ENCODE data around the gene ETV3.
"Not testable (repeated sequence)": the region's sequence is repeated elsewhere in the genome, so short reads cannot be mapped to it uniquely, and the experiment has no call there.

Gene ETV3

DNA sequence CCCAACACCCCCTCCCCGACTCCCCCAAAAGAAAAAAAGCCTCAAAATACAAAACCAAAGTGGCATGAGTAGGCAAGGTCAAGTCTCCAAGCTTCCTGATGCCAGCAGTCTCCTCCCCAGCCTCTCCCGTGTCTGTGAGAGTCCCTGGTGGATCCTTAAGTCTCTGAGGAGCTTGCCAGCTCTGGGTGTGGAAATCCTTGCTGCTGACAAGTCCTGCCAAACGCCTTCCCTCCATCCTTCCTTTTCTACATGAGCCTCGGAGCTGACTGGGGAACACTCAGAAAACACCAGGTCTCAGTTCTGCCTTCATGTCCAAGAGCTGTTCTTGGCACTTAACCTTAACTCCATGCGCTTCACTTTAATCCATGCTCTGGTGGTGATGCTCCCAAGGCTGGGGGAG, 34.9 kb downstream of the ETV3 start:
- Histone ChIP-seq H3K4me1 (ENCODE audit: control insufficient read depth, insufficient read depth, low read length) (peaks cover 19% of the 10 kb centered on the region), H3K9me3 (ENCODE audit: control insufficient read depth, insufficient read depth, low read depth, low read length) (no peaks in the 10 kb centered on the region), H3K27me3 (ENCODE audit: control insufficient read depth, insufficient read depth, low read length) (peaks cover 28% of the 10 kb centered on the region), H3K4me3 (ENCODE audit: low read depth, low read length) (no peak overlapping the region), H3K27ac (ENCODE audit: low read depth, low read length) (no peak overlapping the region), H3K9ac (ENCODE audit: low read length) (no peak overlapping the region), H3K36me3 (ENCODE audit: control insufficient read depth, insufficient read depth, low read length) (no peaks in the 10 kb centered on the region)

DNA sequence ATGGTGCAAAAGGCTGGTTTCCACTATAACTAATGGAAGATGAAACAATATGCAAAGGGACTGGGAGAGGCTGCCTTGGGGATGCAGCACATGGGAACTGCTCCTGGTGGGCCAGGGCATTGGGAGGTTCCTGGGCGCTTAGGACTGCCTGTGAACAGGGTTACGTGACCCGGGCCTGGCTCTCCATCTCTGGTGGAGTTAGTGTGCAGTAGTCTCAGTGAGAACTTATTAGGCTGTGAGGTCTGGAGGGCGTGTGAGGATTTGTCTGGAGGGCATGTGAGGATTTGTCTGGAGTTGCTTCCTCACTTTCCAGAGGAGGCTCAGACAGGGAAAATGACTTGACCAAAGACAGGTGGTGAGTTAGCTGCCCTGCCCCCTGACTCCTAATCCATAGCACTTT, 37.0 kb downstream of the ETV3 start:
- H3K36me3 ChIP-seq (ENCODE audit: control insufficient read depth, insufficient read depth, low read length), result no peaks in the 10 kb centered on the region
- no peak overlapping the region for H3K9ac ChIP-seq (ENCODE audit: low read length)
- H3K9me3 ChIP-seq (ENCODE audit: control insufficient read depth, insufficient read depth, low read depth, low read length), result no peaks in the 10 kb centered on the region
- H3K27ac ChIP-seq (ENCODE audit: low read depth, low read length), result no peak overlapping the region
- H3K4me1 ChIP-seq (ENCODE audit: control insufficient read depth, insufficient read depth, low read length), result peaks cover 9% of the 10 kb centered on the region; the same call in 1 of the 2 replicates
- peaks cover 11% of the 10 kb centered on the region; the same call in 1 of the 2 replicates for H3K27me3 ChIP-seq (ENCODE audit: control insufficient read depth, insufficient read depth, low read length)
- no peak overlapping the region for H3K4me3 ChIP-seq (ENCODE audit: low read depth, low read length)

DNA sequence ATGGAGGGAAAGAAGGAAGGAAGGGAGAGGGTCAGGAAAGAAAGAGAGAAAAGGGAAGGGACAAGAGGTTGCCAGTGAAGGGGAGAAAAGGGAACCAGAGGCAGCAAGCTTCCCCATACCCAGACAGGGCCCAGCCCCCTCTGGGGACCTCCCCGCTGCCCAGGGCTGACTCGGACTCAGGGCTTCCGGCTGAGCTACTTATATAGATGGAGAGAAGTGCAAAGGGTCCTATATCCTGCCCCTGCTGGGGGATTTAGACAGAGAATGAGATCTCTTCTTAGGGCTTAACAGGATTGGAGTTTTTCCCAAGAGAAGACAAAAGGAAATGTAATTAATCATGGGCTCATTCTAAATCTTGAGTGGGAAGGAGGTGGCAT, 38.6 kb downstream of the ETV3 start, which contains the start of gene ETV3L:
Gene ETV3L, minus strand, starts transcription at position 176 of the 377 bp plus-strand sequence. CDS start 285 bp downstream, outside the sequence.
- no peak within 1 kb of the TSS for H3K4me3 ChIP-seq (ENCODE audit: low read depth, low read length)
- peaks cover 2% of the 10 kb centered on the region; the same call in 1 of the 2 replicates for H3K4me1 ChIP-seq (ENCODE audit: control insufficient read depth, insufficient read depth, low read length)
- H3K9me3 ChIP-seq (ENCODE audit: control insufficient read depth, insufficient read depth, low read depth, low read length), result no peaks in the 10 kb centered on the region
- H3K36me3 ChIP-seq (ENCODE audit: control insufficient read depth, insufficient read depth, low read length), result no peaks in the 10 kb centered on the region
- H3K27ac ChIP-seq (ENCODE audit: low read depth, low read length), result no peak within 1 kb of the TSS
- H3K27me3 ChIP-seq (ENCODE audit: control insufficient read depth, insufficient read depth, low read length), result 0 out of 2 replicates have a peak, but pooled peaks cover 3% of the 10 kb centered on the region
- H3K9ac ChIP-seq (ENCODE audit: low read length), result no peak within 1 kb of the TSS

DNA sequence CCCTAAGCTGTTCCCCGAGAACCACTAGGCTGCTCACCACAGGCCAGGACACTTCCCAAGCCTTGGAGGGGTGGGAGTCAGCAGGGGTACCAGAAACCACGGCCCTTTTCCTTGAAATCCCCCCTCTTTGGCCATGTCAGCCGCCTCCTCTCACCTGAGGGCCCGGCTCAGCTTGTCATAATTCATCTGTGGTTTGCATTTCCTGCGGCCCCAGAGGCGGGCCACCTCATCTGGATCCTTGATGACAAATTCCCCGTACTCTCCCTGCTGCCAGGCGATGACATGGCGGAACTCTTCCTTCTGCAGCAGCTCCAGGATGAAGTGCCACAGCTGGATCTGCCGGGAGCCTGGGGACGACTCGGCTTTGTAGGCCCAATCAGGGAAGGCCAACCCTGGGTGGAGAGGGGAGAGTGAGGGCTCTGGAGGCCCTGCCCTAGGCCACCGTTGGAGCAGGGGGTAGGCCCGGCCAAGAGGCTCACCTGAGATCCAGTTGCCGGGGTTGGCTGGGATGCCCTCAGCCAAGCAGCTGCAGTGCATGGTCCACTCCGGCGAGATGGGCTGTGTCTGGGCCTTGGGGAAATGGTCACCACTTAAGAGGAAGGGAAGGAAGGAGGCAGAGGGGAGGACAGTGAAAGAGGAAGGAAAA, 39.1 kb downstream of the ETV3 start:
- not testable (repeated sequence) for H3K27ac ChIP-seq (ENCODE audit: low read depth, low read length); H3K36me3 ChIP-seq (ENCODE audit: control insufficient read depth, insufficient read depth, low read length); H3K9me3 ChIP-seq (ENCODE audit: control insufficient read depth, insufficient read depth, low read depth, low read length); H3K4me3 ChIP-seq (ENCODE audit: low read depth, low read length); H3K4me1 ChIP-seq (ENCODE audit: control insufficient read depth, insufficient read depth, low read length); H3K9ac ChIP-seq (ENCODE audit: low read length); H3K27me3 ChIP-seq (ENCODE audit: control insufficient read depth, insufficient read depth, low read length)

DNA sequence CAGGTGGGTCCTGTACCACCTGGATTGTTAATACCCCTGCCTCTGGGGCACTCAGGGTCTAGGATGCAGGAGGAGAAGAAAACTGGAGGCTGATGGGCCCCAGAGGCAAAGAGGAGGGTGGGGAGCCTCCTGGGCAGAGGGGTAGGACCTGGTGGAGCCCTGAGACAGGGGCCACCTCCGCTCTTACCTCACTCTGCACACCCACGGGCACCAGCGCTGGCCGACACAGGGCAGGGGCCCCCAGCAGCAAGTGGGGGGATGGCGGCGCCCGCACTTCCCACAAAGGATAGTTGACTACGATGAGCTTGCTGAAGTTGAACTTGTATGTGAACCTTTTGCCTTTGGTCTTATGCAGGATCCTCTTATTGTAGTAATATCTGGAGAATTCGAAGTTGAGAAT, 39.7 kb downstream of the ETV3 start:
- Histone ChIP-seq H3K36me3 (ENCODE audit: control insufficient read depth, insufficient read depth, low read length) (no peaks in the 10 kb centered on the region), H3K4me3 (ENCODE audit: low read depth, low read length) (no peak overlapping the region), H3K27me3 (ENCODE audit: control insufficient read depth, insufficient read depth, low read length) (0 out of 2 replicates have a peak, but pooled peaks cover 3% of the 10 kb centered on the region), H3K9ac (ENCODE audit: low read length) (no peak overlapping the region), H3K27ac (ENCODE audit: low read depth, low read length) (no peak overlapping the region), H3K9me3 (ENCODE audit: control insufficient read depth, insufficient read depth, low read depth, low read length) (no peaks in the 10 kb centered on the region), H3K4me1 (ENCODE audit: control insufficient read depth, insufficient read depth, low read length) (no peaks in the 10 kb centered on the region)

DNA sequence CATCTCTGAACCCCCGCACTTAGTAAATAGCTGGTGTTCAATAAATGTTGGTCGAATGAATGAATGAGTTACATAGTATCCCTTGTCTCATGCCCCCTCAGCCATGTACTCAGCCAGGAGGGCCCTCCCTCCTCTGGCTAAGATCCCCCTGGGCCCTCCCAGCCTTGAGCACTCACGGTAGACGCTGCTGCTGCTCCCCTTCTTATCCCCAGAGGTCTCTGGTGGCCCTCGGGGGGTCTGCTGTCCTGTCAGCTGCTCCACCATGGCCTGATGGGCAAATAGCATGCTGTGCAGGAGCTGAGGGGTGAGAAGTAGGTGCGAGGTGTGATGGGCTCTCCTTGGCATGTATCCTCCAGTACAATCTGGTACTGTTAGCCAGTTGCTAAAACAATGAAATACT, 40.5 kb downstream of the ETV3 start:
- no peak overlapping the region for H3K4me3 ChIP-seq (ENCODE audit: low read depth, low read length)
- no peaks in the 10 kb centered on the region for H3K36me3 ChIP-seq (ENCODE audit: control insufficient read depth, insufficient read depth, low read length)
- no peaks in the 10 kb centered on the region for H3K9me3 ChIP-seq (ENCODE audit: control insufficient read depth, insufficient read depth, low read depth, low read length)
- H3K9ac ChIP-seq (ENCODE audit: low read length), result no peak overlapping the region
- no peaks in the 10 kb centered on the region for H3K4me1 ChIP-seq (ENCODE audit: control insufficient read depth, insufficient read depth, low read length)
- H3K27me3 ChIP-seq (ENCODE audit: control insufficient read depth, insufficient read depth, low read length), result 0 out of 2 replicates have a peak, but pooled peaks cover 3% of the 10 kb centered on the region
- no peak overlapping the region for H3K27ac ChIP-seq (ENCODE audit: low read depth, low read length)

DNA sequence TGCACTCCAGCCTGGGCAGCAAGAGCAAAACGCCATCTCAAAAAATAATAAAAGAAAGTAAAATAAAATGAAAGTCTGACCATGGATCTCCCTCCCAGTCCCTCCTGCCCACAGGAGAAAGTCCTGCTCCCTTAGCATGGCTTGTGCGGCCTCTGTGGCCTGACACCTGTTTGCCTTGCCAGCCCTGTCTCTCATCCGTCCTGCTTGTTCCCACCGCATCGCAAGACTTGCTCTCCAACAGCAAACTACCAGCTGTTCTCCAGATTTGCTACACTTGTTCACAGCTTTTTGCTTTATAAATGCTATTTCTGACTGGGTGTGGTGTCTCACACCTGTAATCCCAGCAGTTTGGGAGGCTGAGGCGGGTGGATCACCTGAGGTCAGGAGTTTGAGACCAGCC, 41.3 kb downstream of the ETV3 start:
- H3K4me1 ChIP-seq (ENCODE audit: control insufficient read depth, insufficient read depth, low read length), result no peaks in the 10 kb centered on the region

DNA sequence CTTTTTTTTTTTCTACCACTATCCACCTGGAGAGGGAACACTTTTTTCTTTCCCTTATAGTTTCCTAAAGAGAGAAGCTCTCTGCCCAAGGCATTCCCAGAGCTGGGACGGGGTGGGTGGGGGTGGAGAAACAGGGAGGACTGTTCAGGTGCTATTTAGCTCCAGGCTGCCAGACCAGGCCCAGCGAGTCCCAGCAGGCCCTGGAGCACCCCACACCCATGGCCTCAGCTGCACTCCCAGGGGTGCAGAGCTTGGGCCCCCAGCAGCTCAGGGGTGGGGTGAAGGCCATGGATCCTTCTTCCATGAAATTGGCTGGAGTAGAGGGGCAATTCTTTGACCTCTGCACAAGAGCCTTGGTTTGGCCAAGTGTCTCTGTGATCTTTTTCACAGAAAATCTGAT, 42.6 kb downstream of the ETV3 start:
- no peaks in the 10 kb centered on the region for H3K36me3 ChIP-seq (ENCODE audit: control insufficient read depth, insufficient read depth, low read length)
- no peak overlapping the region for H3K9ac ChIP-seq (ENCODE audit: low read length)
- peaks cover 2% of the 10 kb centered on the region; the same call in 1 of the 2 replicates for H3K4me1 ChIP-seq (ENCODE audit: control insufficient read depth, insufficient read depth, low read length)
- H3K9me3 ChIP-seq (ENCODE audit: control insufficient read depth, insufficient read depth, low read depth, low read length), result no peaks in the 10 kb centered on the region
- no peak overlapping the region for H3K27ac ChIP-seq (ENCODE audit: low read depth, low read length)
- H3K27me3 ChIP-seq (ENCODE audit: control insufficient read depth, insufficient read depth, low read length), result no peaks in the 10 kb centered on the region
- no peak overlapping the region for H3K4me3 ChIP-seq (ENCODE audit: low read depth, low read length)

More for the DNA sequence above, 41.3 kb downstream of the ETV3 start:
- Histone ChIP-seq H3K36me3 (ENCODE audit: control insufficient read depth, insufficient read depth, low read length) (no peaks in the 10 kb centered on the region), H3K9ac (ENCODE audit: low read length) (no peak overlapping the region), H3K4me3 (ENCODE audit: low read depth, low read length) (no peak overlapping the region), H3K27ac (ENCODE audit: low read depth, low read length) (no peak overlapping the region), H3K27me3 (ENCODE audit: control insufficient read depth, insufficient read depth, low read length) (no peaks in the 10 kb centered on the region), H3K9me3 (ENCODE audit: control insufficient read depth, insufficient read depth, low read depth, low read length) (no peaks in the 10 kb centered on the region)

DNA sequence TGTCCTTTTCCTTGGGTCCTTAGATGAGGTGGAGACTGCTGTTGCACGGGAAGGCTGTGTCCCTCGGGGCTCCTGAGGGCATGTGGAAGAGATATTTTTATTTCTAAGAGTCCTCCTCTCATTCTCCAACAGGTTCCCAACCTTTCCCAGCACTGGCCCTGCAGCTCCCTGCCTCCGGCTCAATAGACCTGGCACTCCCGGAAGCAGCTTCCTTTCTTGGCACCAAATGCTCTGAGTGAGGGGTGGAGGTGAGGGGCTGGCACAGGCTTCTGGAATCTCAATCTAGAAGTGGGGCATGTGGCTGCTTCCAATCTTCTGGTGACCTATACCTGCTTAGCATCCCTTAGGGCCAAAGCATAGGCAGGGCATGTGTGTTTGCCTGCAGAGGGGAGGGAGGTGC, 43.1 kb downstream of the ETV3 start:
- Histone ChIP-seq H3K4me3 (ENCODE audit: low read depth, low read length) (no peak overlapping the region), H3K9me3 (ENCODE audit: control insufficient read depth, insufficient read depth, low read depth, low read length) (no peaks in the 10 kb centered on the region), H3K27ac (ENCODE audit: low read depth, low read length) (no peak overlapping the region), H3K27me3 (ENCODE audit: control insufficient read depth, insufficient read depth, low read length) (no peaks in the 10 kb centered on the region), H3K36me3 (ENCODE audit: control insufficient read depth, insufficient read depth, low read length) (no peaks in the 10 kb centered on the region), H3K9ac (ENCODE audit: low read length) (no peak overlapping the region), H3K4me1 (ENCODE audit: control insufficient read depth, insufficient read depth, low read length) (peaks cover 6% of the 10 kb centered on the region; the same call in 1 of the 2 replicates)

DNA sequence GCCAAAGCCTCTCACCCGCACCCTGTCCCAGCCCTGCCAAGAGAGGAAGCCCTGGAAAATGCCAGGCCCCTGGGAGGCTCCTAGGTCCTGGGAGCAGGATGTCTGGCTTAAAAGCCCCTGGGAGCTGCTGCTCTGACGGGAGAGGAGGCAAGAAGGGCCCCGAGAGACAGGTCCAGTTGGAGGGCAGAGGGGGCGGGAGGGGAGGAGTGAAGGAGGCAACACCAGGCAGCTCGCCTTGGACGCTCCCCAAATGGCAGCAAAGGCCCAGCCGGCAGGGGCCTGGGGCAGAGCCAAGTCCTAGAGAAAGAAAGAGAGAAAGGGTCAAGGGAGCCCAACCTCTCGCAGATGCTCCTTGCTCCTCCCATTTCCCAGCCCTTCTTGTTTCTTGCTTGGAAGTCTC, 45.4 kb downstream of the ETV3 start:
- Histone ChIP-seq H3K36me3 (ENCODE audit: control insufficient read depth, insufficient read depth, low read length) (no peaks in the 10 kb centered on the region), H3K9me3 (ENCODE audit: control insufficient read depth, insufficient read depth, low read depth, low read length) (no peaks in the 10 kb centered on the region), H3K4me1 (ENCODE audit: control insufficient read depth, insufficient read depth, low read length) (peaks cover 6% of the 10 kb centered on the region; the same call in 1 of the 2 replicates), H3K4me3 (ENCODE audit: low read depth, low read length) (no peak overlapping the region), H3K9ac (ENCODE audit: low read length) (no peak overlapping the region), H3K27ac (ENCODE audit: low read depth, low read length) (no peak overlapping the region), H3K27me3 (ENCODE audit: control insufficient read depth, insufficient read depth, low read length) (no peaks in the 10 kb centered on the region)

DNA sequence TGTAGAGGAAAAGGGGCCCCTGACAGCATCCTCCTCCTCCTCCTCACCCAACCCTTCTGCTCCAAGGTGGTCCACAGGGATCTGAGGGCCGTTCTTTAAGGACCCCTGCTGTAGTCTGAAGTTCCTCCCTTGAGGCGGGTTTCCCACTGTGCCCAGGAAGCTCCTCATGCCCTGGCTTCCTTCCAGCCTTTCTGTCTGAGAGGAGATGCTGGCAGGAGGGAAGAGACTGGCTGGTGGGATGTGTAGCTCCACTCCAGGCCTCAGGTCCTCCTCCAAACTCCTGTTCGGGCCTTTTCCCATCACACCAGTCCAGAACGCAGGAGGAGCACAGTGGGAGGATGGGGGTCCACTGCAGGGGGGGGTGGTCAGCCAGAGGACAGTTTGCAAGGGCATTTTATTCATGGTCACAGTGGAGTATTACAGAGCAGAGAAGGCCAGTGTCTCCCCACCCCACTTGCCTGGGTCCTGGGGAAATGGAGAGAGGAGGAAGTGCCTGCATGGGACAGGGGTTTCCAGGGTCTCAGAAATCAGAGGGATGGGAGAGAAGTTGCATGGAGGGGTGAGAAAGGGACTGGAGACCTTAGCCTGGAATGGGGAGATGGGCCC, 46.4 kb downstream of the ETV3 start:
- Histone ChIP-seq H3K27me3 (ENCODE audit: control insufficient read depth, insufficient read depth, low read length) (no peaks in the 10 kb centered on the region), H3K36me3 (ENCODE audit: control insufficient read depth, insufficient read depth, low read length) (no peaks in the 10 kb centered on the region), H3K9ac (ENCODE audit: low read length) (no peak overlapping the region), H3K27ac (ENCODE audit: low read depth, low read length) (no peak overlapping the region), H3K4me3 (ENCODE audit: low read depth, low read length) (no peak overlapping the region), H3K4me1 (ENCODE audit: control insufficient read depth, insufficient read depth, low read length) (peaks cover 6% of the 10 kb centered on the region; the same call in 1 of the 2 replicates), H3K9me3 (ENCODE audit: control insufficient read depth, insufficient read depth, low read depth, low read length) (no peaks in the 10 kb centered on the region)

All from HUES6 (cell line).